22Rv1 (cell line): ENCODE data around the gene SF3B2.
"Not testable (repeated sequence)": the region's sequence is repeated elsewhere in the genome, so short reads cannot be mapped to it uniquely, and the experiment has no call there.

Experiments used
- H3K27ac ChIP-seq: fragments of 450-650 bp; 2 replicates; pipeline ENCODE4 v1.5.1; 2017
- CTCF ChIP-seq: fragments of 450-650 bp; IDR thresholded peaks from 2 replicates; pipeline ENCODE4 v1.5.1; 2017; ENCODE audit warnings: mild to moderate bottlenecking
- ZFX ChIP-seq: fragments of 450-650 bp; IDR thresholded peaks from 2 replicates; pipeline ENCODE4 v1.6.1; 2017; ENCODE audit warnings: antibody characterized with exemption, borderline replicate concordance

Gene SF3B2

DNA sequence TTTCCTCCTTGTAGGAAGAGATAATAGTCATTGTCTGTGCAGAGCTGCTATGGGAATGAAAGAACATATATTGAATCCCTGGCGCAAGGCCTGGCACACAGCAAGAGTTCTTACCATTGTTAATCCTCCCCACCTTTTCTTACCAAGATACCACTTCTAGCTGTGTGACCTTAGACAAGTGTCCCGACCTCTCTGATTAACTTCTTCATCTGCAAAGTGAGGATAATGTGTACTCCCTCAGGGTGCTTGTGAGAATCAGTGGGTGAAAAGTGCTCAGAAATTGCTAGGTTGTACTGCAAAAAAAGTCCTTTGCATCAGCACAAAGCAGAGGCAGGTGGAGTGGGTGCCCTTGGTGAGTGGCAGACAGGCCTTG lies 44.1 kb upstream of the SF3B2 start:
- no peak overlapping the region for H3K27ac ChIP-seq
- TF ChIP-seq ZFX (no peak), CTCF (no peak)

DNA sequence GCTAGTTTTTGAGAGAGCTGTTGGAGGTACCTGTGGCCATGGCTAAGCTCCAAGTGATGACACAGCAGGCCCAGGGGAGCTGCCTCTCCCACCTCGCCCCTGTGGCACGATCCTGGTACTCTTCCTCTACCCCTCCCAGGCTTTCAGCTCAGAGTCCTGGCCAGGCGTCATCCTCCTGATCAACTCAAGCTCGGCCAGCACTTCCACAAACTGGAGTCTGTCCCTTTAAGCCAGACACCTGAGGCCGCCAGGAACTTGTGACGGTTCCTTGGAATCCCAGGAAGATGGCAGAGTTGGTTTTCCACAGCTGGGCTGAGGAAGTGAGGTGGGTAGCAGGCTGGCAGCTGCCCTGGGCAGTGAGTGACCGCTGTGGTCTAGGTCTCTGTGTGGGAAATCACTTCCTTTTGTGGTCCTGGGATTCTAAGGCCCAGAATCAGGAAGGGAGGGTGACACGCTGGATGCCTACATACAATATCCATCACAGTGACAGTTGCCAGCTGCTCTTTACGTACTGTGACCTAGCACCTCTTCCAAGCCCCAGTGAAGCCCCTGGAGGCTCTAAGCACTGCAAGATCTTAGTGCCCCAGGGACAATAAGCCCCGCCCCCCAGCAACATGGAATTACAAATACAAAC lies 43.6 kb upstream of the SF3B2 start:
- no peak for TF ChIP-seq ZFX
- TF ChIP-seq CTCF: no peak
- H3K27ac ChIP-seq: no peak overlapping the region

DNA sequence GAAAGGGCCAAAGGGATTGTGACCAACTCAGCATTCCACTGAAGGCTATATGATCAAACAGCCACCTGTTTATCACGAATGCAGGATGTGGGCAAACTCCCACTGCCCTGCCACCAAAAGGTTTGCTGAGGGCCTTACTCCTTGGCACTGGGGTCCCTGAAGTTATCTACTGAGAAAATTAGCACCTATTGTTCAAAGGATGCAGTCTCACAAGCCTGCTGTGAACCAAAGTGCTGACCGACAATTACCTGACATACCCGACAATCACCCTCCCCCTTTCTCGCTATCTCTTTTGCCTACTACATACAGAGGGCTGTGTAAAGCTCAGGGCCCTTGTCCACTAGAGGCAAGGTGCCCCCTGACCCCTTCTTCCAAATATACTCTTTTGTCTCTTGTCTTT lies 42.1 kb upstream of the SF3B2 start:
- not testable (repeated sequence) for H3K27ac ChIP-seq

DNA sequence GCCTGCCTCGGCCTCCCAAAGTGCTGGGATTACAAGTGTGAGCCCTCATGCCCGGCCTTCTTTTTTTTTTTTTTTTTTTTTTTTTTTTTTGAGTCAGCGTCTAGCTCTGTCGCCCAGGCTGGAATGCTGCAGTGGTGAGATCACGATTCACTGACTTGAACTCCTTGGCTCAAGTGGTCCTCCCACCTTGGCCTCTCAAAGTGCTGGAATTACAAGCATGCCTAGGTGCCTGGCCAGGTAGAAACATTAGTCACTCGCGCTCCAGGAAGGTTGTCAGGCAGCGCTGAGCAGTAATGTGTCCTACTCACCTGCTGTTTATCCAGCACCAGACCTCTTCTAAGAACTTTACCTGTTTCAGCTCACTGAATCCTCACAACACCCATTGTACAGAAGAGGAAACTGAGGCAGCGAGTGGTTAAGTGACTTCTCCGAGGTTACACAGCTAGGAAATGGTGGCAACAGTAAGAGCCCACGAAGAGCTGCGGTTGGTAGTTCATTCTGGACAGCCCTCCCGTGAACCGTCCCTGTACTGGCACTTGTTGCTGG lies 40.9 kb upstream of the SF3B2 start:
- no peak for TF ChIP-seq CTCF
- TF ChIP-seq ZFX: no peak
- no peak overlapping the region for H3K27ac ChIP-seq

DNA sequence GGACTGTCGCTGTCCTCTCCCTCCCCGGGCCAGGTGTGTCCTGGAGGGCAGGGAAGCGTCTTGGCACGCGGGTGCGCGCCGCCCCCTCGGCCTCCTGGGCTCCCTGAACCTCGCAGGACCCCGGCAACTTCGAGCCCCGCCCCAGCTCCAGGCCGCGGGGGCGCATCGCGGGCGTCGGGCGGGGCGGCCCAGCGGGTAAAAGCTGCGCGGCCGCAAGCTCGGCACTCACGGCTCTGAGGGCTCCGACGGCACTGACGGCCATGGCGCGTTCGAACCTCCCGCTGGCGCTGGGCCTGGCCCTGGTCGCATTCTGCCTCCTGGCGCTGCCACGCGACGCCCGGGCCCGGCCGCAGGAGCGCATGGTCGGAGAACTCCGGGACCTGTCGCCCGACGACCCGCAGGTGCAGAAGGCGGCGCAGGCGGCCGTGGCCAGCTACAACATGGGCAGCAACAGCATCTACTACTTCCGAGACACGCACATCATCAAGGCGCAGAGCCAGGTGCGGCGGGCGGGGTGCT lies 40.3 kb upstream of the SF3B2 start, which contains the start of gene CST6:
Gene CST6, plus strand, starts transcription at position 224 of the 519 bp plus-strand sequence. Its CDS starts 37 bp downstream, at position 261.
- TF ChIP-seq ZFX (no peak), CTCF (no peak)
- no peak within 1 kb of the TSS for H3K27ac ChIP-seq

GRCh38 chr11:66012371-66012945 lies 39.7 kb upstream of the SF3B2 start:
- H3K27ac ChIP-seq: no peak overlapping the region
- TF ChIP-seq CTCF: no peak
- TF ChIP-seq ZFX: no peak

GRCh38 chr11:66012946-66013761 lies 39.0 kb upstream of the SF3B2 start:
- TF ChIP-seq ZFX: no peak
- no peak for TF ChIP-seq CTCF
- no peak overlapping the region for H3K27ac ChIP-seq
